Transverse colon (tissue), 4 donors: ENCODE measurements around the gene RAX2. TPM values are rescaled to one million over a fixed set of nuclear protein-coding genes. Genes with fewer than 3 reads are reported as not detected.

ENCODE experiments used
- DNase-seq: peaks from one replicate; pipeline ENCODE4 v3.0.0-alpha.2; 2019
- H3K27ac ChIP-seq, 4 donors: fragments of 200-600 bp; sonication (generic); 2 replicates each; pipeline ENCODE4 v1.5.1; 2016 to 2018; ENCODE audit warnings: inconsistent platforms in 4 of 4
- H3K27me3 ChIP-seq: fragments of 200-600 bp; sonication (generic); 2 replicates; pipeline ENCODE4 v1.5.1; 2017; ENCODE audit warnings: inconsistent platforms
- H3K36me3 ChIP-seq, 4 donors: fragments of 200-600 bp; sonication (generic); 2 replicates each; pipeline ENCODE4 v1.5.1; 2017 to 2019; ENCODE audit warnings: inconsistent platforms in 4 of 4
- H3K4me1 ChIP-seq, 4 donors: fragments of 200-600 bp; sonication (generic); 2 replicates each; pipeline ENCODE4 v1.5.1; 2017 to 2020; ENCODE audit warnings: inconsistent platforms in 4 of 4
- H3K4me3 ChIP-seq, 4 donors: fragments of 200-600 bp; sonication (generic); 1 replicate in 1 of 4; 2 replicates in 3 of 4; pipeline versions ENCODE4 v1.5.1 to v1.6.1; 2017 to 2019; ENCODE audit warnings: inconsistent platforms in 4 of 4
- H3K9me3 ChIP-seq, 2 donors: fragments of 200-600 bp; sonication (generic); 2 replicates each; pipeline ENCODE4 v1.5.1; 2017 to 2019; ENCODE audit warnings: inconsistent platforms in 2 of 2
- EP300 ChIP-seq: sonication (generic); formaldehyde crosslinking; IDR thresholded peaks from one replicate; pipeline ENCODE4 v1.6.1; 2017; ENCODE audit warnings: antibody characterized with exemption, low read depth
- POLR2A ChIP-seq: fragments of 450-650 bp; IDR thresholded peaks from one replicate; pipeline ENCODE4 v1.6.1; 2016; ENCODE audit warnings: antibody characterized with exemption, mild to moderate bottlenecking, moderate library complexity
- POLR2AphosphoS5 ChIP-seq, 3 donors: sonication (generic); formaldehyde crosslinking; IDR thresholded peaks; one replicate each; pipeline ENCODE4 v1.6.1; 2016; ENCODE audit warnings: antibody characterized with exemption in 3 of 3
- WGBS, 2 donors: methylation state at CpG; one replicate each; pipeline ENCODE4 v1.1.5; 2018; ENCODE audit warnings: low coverage in 1 of 2; 5-methylcytosine and 5-hydroxymethylcytosine counted together
- in situ Hi-C, 4 donors: fragments of 200-750 bp; cut with MboI; loops; one replicate each; pipeline versions ENCODE4 v1.15.0 to v1.15.1; 2017; ENCODE audit warnings: low sequenced_read_pairs in 3 of 4, low pct_ligation_motif_present in 1 of 4, low pct_unique_long_range_greater_than_20kb in 1 of 4
- intact Hi-C: fragments of 100-400 bp; cut with DNase I; formaldehyde crosslinking; loops from one replicate; pipeline ENCODE4 v1.15.1; 2023; ENCODE audit warnings: low total_unique reads
- total RNA-seq, 4 donors: library from RNA; depleted of rRNA; stranded (reverse); fragments of >200 nt; gene quantifications; one replicate each; pipeline ENCODE4 v1.1.0, GENCODE V29; 2016
- TF ChIP-seq, protein P1 (sequence below), 5 experiments: fragments of 200-600 bp in 3 of 5; fragments of 450-650 bp in 2 of 5; sonication (generic) in 3 of 5; IDR thresholded peaks; 1 replicate in 2 of 5; 2 replicates in 3 of 5; pipeline ENCODE4 v1.5.1; 2016 to 2017; ENCODE audit warnings: antibody characterized with exemption in 5 of 5, inconsistent platforms in 3 of 5, mild to moderate bottlenecking in 2 of 5, moderate library complexity in 1 of 5

RAX2 gene
- total RNA-seq, 4 donors from 2014 or later: not detected

DNA sequence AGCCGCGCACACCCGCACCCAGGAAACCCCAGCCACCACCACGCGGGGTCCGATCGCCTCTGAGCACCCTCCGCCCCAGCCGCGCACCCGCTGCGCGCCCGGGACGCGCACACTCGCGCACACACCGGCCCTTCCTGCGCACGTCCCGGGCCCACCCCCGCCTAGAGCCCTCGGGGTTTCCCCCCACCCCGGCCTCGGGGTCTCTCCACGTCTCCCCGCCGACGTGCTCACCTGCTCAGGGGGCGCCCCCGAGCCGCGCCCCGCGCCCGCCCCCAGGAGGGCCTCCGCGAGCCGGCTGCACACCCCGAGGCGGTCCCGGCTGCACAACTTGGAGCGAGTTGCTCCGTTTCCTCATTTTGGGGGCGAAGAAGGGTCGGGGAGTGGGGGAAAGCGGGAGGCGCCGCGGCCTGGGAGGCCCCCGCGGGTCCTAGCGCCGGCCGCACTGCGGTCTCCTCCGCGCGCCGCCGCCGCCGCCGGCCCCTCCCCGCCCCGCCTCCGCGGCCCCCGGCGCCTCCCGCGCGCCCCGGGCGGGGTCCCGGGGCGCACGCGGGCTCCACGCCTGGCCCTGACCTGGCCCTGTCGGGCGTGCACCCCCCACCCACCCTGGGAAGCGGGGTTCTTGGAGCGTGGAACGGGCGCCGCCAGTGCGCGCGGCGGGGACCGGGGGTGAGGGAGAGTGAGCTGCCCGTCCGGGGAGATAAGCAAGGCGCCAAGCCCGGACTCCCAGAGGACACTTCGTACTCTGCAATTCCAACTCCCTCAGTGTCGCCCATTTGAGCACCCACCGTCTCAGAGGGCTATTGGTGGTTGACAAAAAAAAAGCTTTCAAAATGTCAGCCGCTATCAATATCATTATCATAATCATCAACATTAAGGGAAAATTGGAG, 14.2 kb upstream of the RAX2 start, which contains the start of gene MATK:
Gene MATK, minus strand, starts transcription at position 444 of the 887 bp plus-strand sequence. CDS start 1,246 bp downstream, outside the sequence.
- in situ Hi-C loops (no loop called here), intact Hi-C loops (no loop called here)
- Histone ChIP-seq H3K4me1 (peaks cover 0 to 8% (median 0%) of the 10 kb centered on the region in 4 donors), H3K27ac (peak within 1 kb of the TSS in 1 of 4 donors; percentile 20), H3K4me3 (peak within 1 kb of the TSS in 3 of 4 donors; percentile 4 to 36 (median 24)), H3K36me3 (no peaks in the 10 kb centered on the region), H3K27me3 (peaks cover 40% of the 10 kb centered on the region), H3K9me3 (peaks cover 13 to 14% of the 10 kb centered on the region in 2 donors)
- no peak for TF ChIP-seq EP300
- no peak for TF ChIP-seq POLR2AphosphoS5 (IDR thresholded peaks at IDR 0.05)
- TF ChIP-seq POLR2A: no peak
- TF ChIP-seq, protein P1, sequence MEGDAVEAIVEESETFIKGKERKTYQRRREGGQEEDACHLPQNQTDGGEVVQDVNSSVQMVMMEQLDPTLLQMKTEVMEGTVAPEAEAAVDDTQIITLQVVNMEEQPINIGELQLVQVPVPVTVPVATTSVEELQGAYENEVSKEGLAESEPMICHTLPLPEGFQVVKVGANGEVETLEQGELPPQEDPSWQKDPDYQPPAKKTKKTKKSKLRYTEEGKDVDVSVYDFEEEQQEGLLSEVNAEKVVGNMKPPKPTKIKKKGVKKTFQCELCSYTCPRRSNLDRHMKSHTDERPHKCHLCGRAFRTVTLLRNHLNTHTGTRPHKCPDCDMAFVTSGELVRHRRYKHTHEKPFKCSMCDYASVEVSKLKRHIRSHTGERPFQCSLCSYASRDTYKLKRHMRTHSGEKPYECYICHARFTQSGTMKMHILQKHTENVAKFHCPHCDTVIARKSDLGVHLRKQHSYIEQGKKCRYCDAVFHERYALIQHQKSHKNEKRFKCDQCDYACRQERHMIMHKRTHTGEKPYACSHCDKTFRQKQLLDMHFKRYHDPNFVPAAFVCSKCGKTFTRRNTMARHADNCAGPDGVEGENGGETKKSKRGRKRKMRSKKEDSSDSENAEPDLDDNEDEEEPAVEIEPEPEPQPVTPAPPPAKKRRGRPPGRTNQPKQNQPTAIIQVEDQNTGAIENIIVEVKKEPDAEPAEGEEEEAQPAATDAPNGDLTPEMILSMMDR (IDR thresholded peaks at IDR 0.05): no peak
- DNase-seq: no peak
- 10 to 60% methylated on average over 2 to 60 of the region's 101 CpGs for WGBS, 2 donors

DNA sequence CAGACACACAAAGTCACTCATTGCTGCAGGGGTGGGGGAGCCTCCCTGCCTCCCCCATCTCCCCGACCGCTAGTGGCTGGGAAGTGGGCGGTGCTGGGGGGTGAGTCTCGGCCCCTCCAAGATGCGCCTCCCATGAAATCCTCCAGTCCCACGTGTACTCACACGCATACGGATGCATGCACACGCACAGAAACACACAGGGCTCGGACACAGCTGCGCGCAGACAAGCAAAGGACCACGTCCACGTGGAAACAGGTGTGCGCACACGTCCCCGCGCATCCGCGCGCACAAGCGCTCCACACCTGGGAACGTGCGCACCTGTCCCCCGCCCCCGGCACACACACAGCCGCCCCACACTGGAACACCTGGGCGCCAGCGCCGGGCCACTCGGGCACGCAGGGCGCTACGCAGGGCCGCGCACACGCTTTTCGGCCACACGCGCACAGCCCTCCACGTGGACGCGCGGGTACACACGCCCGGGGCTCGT, 13.5 kb upstream of the RAX2 start:
- H3K27me3 ChIP-seq: peaks cover 40% of the 10 kb centered on the region
- peak overlapping the region in 1 of 4 donors; percentile 20 for H3K27ac ChIP-seq
- intact Hi-C loops (no loop called here), in situ Hi-C loops (no loop called here)
- H3K9me3 ChIP-seq: peaks cover 17 to 20% of the 10 kb centered on the region in 2 donors
- H3K36me3 ChIP-seq: no peaks in the 10 kb centered on the region
- 2% methylated on average over 29 of the region's 47 CpGs; no CpG with 5 or more reads in 1 of the 2 donors for WGBS, 2 donors
- H3K4me1 ChIP-seq: peaks cover 0 to 8% (median 0%) of the 10 kb centered on the region in 4 donors
- no peak for DNase-seq
- H3K4me3 ChIP-seq: peak overlapping the region in 3 of 4 donors; percentile 4 to 36 (median 24)
- TF ChIP-seq POLR2AphosphoS5 (IDR thresholded peaks at IDR 0.05): no peak
- TF ChIP-seq, protein P1 (IDR thresholded peaks at IDR 0.05): no peak
- no peak for TF ChIP-seq EP300
- TF ChIP-seq POLR2A: no peak

DNA sequence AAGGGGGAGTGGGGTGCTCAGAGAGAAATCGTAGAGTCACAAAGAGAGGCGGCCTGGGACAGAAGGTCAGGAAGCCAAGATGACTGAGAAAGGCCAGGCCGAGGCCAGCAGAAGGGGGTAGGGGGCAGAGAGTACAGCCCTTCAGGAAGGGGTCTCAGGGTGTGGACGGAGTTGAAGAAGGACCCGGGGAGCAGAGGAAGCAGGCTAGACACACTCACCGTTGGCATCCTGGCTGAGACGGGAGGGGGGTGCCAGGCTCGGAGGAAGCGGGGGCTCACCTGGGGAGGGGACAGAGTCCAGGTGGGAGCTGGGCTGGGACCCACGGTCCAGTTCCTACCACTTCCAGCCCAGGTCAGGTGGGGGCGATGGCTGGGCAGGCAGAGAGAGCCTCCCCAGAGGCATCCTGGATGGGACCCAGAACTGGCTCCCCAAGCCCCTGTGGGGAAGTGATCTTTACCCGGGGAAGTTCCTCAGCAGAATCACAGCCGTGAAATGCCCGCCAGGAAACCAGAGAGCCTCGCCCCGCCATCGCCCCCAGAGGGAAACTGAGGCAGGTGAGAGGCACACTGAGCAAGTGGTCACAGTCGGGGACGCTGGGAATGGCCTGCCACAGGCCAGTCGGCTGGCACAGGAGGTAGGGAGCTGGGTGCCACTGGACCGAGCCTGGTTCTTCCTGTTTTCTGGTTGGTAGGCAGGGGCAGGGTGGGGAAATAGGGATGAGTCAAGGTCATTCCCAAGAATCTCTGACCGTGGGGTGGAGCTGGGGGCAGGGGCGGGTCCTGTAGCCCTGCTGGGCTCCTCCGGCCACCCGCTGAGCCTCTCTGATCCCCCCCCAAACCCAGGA, 12.8 kb upstream of the RAX2 start:
- peaks cover 17 to 20% of the 10 kb centered on the region in 2 donors for H3K9me3 ChIP-seq
- intact Hi-C loops: no loop called here
- in situ Hi-C loops: no loop called here
- H3K4me3 ChIP-seq: peak overlapping the region in 2 of 4 donors; percentile 24 to 36
- TF ChIP-seq, protein P1 (IDR thresholded peaks at IDR 0.05): no peak
- no peak for TF ChIP-seq POLR2AphosphoS5 (IDR thresholded peaks at IDR 0.05)
- no peak for TF ChIP-seq POLR2A
- no peak for TF ChIP-seq EP300
- peaks cover 40% of the 10 kb centered on the region for H3K27me3 ChIP-seq
- H3K27ac ChIP-seq: no peak overlapping the region
- no peak for DNase-seq
- 19 to 60% methylated on average over 1 to 25 of the region's 25 CpGs for WGBS, 2 donors
- H3K36me3 ChIP-seq: no peaks in the 10 kb centered on the region
- peaks cover 0 to 8% (median 0%) of the 10 kb centered on the region in 4 donors for H3K4me1 ChIP-seq
